ENCODE measurements around the gene AGRN. TPM values are rescaled to one million over a fixed set of nuclear protein-coding genes. Genes with fewer than 3 reads are reported as not detected.

The AGRN gene
- total RNA-seq, 4 donors from 2014 or later: 33.0 to 103 (median 41.4) TPM

- H3K36me3 ChIP-seq: no peaks in the 10 kb centered on the region
- H3K9me3 ChIP-seq: no peaks in the 10 kb centered on the region
- DNase-seq: no peak
- H3K4me3 ChIP-seq: peak overlapping the region in 3 of 4 donors; percentile 76 to 90 (median 83)
- no peaks in the 10 kb centered on the region for H3K27me3 ChIP-seq
- TF ChIP-seq CTCF (IDR thresholded peaks at IDR 0.05) (no peak), POLR2A (IDR thresholded peaks at IDR 0.05) (no peak)
- H3K27ac ChIP-seq: no peak overlapping the region
- H3K4me1 ChIP-seq: peaks cover 0 to 24% (median 7%) of the 10 kb centered on the region in 4 donors
These were observed 1.3 kb downstream of the AGRN start for GRCh38 chr1:1021010-1021919.

- Histone ChIP-seq H3K27me3 (no peaks in the 10 kb centered on the region), H3K4me3 (no peak overlapping the region), H3K36me3 (no peaks in the 10 kb centered on the region), H3K4me1 (peaks cover 0 to 24% (median 7%) of the 10 kb centered on the region in 4 donors), H3K27ac (no peak overlapping the region), H3K9me3 (no peaks in the 10 kb centered on the region)
- no peak for DNase-seq
- TF ChIP-seq CTCF (IDR thresholded peaks at IDR 0.05): no peak
- no peak for TF ChIP-seq POLR2A (IDR thresholded peaks at IDR 0.05)
These were observed 2.0 kb downstream of the AGRN start for GRCh38 chr1:1021920-1022259.

GRCh38 chr1:1022302-1023009, 2.5 kb downstream of the AGRN start:
- Histone ChIP-seq H3K27me3 (no peaks in the 10 kb centered on the region), H3K4me3 (no peak overlapping the region), H3K4me1 (peaks cover 0 to 24% (median 7%) of the 10 kb centered on the region in 4 donors), H3K27ac (no peak overlapping the region), H3K9me3 (no peaks in the 10 kb centered on the region), H3K36me3 (no peaks in the 10 kb centered on the region)
- no peak for DNase-seq
- TF ChIP-seq POLR2A (IDR thresholded peaks at IDR 0.05): no peak
- TF ChIP-seq CTCF (IDR thresholded peaks at IDR 0.05): no peak

GRCh38 chr1:1023700-1024099, 3.8 kb downstream of the AGRN start:
- no peak for DNase-seq
- Histone ChIP-seq H3K4me1 (peaks cover 0 to 24% (median 7%) of the 10 kb centered on the region in 4 donors), H3K27me3 (no peaks in the 10 kb centered on the region), H3K27ac (no peak overlapping the region), H3K9me3 (no peaks in the 10 kb centered on the region), H3K4me3 (no peak overlapping the region), H3K36me3 (no peaks in the 10 kb centered on the region)
- no peak for TF ChIP-seq POLR2A (IDR thresholded peaks at IDR 0.05)
- no peak for TF ChIP-seq CTCF (IDR thresholded peaks at IDR 0.05)

- DNase-seq: no peak
- H3K4me3 ChIP-seq: no peak overlapping the region
- H3K4me1 ChIP-seq: peaks cover 0 to 24% (median 5%) of the 10 kb centered on the region in 4 donors
- H3K27ac ChIP-seq: no peak overlapping the region
- H3K36me3 ChIP-seq: no peaks in the 10 kb centered on the region
- TF ChIP-seq POLR2A (IDR thresholded peaks at IDR 0.05) (no peak), CTCF (IDR thresholded peaks at IDR 0.05) (no peak)
- no peaks in the 10 kb centered on the region for H3K27me3 ChIP-seq
- H3K9me3 ChIP-seq: no peaks in the 10 kb centered on the region
These were observed 4.3 kb downstream of the AGRN start for GRCh38 chr1:1024149-1024770.

All from Peyer's patch (tissue), 4 donors.